HG03025 (cell line): ENCODE measurements around the gene MYMK.

Source experiments
- ATAC-seq: cut with Tn5 transposase; IDR thresholded peaks from one replicate; pipeline ENCODE4 v1.9.1; 2021; ENCODE audit warnings: mild to moderate bottlenecking, moderate library complexity; ENCODE audit not compliant: unreplicated experiment, low FRiP score

Gene MYMK

DNA sequence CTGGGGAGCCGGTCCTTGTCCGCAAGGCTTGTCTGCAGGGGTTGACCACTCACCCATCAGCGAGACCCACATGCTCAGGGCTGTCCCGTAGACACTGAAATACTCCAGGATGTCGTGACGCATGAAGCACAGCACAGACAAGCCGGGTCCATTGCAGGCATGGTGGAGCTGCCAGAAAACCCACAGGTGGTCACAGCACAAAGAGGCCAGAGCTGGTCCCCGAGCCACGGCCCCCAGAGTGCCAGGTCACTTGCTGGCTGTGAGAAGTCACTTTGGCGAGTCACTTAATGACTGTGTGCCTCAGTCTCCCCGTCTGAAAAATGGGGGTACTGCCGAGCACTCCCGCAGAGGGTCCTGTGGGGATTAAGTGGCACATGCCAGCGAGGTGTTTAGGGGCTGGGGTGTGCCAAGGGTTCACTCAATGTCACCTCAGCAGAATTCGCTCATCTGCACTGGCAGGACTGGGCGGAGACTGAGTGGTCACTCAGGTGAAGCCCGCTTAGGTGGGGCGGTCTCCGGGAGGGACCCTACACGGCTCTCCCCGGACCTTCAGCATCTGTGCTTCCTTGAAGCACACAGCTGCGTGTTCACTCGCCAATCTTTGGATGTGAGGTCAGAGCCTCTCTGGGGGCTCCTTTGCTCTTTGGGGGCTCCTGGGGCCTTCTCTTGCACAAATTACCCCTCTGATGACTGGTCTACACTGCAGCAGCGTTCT lies 4.5 kb downstream of the MYMK start:
- ATAC-seq, result no peak

DNA sequence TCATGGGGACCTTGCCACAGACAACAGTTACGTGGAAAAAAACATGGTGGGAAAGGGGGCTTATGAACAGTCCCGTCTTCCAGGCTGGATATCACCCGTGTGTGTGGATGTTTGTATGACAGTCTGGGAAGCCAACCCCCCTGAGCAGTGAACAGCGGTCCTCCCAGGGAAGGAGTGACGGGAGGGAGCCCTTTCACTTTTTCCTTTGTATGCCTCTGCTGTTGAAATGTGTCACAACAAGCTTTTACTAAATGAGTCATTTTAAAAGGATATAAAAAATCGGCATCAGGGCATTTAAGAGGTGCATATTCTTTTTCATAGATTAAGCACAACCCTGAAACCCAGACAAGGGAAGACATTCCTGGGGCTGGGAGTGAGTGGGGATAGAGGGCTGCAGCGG lies 5.1 kb downstream of the MYMK start:
- no peak for ATAC-seq

DNA sequence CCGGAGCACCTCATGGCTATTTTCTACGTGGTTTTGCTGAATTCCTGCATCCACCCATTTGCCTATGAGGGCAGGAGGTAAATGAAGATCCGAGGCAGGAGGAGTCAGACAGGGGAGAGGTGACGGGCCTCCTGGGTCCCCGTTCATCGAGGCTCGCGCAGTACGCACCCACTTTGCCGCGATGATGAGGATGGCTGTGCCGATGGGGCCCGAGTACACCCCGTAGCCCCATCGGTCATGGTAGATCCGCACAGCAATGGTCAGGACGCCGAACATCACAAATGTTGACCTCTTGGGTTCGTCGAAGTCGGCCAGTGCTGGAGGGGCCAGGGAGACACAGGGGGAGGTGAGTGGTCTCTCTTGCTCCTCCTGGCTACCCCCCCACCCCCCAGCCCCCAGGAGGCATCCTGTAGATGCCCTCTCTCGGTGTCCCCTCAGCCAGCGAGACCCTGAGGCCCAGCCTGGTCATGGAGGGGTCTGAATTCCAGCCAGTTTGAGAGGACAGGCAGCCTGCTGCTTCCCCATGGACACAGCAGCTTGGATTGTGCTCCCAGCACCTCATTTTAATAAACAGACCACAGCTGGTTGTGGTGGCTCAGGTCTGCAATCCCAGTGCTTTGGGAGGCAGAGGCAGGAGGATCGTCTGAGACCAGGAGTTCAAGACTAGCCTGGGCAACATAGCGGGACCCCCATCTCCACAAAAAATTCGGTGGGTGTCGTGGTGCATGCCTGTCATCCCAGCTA lies 5.9 kb downstream of the MYMK start:
- no peak for ATAC-seq

DNA sequence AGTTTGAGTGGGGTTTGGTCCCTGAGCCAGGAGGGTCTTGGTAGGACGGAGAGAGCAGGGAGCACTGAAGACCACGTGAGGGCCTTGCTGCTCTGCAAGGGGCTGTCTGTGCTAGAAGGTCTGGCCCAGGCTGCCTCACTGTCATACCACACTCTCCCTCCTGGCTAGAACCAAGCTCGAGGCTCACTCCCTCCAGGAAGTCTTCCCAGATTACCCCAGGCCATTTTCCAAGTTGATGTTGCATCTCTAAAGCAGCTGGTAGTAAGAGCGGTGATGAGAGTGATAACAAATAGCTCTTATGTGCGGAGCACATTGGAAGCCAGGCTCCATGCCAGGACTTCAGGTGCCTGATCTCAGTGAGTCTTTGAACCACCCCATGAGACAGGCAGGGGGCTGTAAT lies 6.6 kb downstream of the MYMK start:
- no peak for ATAC-seq

DNA sequence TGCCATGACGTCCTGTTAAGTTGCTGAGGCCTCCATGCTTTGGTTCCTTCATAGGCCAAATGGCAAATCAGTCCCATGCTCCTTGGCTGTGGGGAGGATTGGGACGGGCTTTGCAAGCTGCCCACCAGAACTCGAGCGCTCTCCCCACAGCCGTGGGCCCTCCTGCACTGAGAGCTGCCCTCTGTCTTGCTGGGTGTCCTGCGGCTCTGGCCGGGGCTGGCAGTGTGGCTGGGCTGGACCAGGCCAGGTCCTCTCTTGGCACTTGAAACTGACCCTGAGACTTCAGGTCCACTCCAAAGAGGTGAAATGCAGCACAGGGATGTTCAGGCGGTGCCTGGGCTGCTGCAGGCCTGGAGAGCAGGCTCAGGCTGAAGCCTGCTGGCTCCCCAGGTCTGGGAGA lies 7.0 kb downstream of the MYMK start:
- ATAC-seq, result no peak

DNA sequence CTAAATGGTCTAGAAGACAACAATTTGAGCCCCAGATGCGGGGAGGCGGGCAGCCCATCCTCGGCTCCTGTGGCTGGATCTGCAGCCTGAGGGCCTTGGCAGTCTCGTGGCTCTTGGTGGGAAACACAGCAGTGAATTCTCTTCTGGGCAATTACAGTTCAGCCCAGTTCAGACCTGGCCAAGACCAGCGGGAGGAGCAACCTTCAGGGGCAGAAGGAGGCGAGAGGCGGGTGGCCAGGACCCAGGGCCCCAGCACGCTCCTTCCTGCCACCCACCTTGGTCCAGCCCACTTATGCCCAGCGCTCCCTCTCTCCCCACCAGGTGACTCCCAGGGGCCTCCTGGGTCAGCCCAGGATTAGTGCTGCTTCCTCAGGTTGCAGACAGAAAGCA lies 7.8 kb downstream of the MYMK start:
- ATAC-seq, result no peak

DNA sequence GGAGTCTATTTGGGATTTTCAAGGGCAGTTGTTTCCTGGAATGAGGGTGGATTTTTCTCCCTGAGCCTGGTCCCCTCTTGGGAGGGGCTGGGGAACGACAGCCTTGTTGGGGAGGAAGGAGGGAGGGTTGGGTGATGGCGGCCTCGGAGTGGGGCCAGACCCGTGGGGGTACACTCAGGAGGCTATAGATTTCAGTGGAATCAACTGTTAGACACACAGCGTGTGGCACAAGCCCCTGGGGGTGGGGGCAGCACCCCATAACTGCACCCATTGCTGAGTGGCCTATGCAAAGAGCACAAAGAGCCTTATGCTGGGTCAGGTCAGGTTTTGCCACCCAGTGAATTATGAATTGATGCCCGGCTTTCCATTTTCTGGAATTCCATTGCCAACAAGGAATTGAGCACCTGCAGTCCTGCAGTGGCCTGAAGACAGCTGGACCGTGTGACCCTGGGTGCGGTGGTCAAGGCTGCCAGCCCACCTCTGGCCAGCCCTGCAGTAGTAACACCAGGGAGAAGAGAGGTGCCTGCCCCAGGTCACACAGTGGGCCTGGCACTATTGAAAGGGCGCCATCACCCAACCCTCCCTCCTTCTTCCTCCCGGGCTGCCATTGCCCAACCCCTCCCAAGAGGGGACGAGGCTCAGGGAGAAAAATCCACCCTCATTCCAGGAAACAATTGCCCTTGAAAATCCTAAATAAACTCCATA lies 8.4 kb downstream of the MYMK start:
- no peak for ATAC-seq

DNA sequence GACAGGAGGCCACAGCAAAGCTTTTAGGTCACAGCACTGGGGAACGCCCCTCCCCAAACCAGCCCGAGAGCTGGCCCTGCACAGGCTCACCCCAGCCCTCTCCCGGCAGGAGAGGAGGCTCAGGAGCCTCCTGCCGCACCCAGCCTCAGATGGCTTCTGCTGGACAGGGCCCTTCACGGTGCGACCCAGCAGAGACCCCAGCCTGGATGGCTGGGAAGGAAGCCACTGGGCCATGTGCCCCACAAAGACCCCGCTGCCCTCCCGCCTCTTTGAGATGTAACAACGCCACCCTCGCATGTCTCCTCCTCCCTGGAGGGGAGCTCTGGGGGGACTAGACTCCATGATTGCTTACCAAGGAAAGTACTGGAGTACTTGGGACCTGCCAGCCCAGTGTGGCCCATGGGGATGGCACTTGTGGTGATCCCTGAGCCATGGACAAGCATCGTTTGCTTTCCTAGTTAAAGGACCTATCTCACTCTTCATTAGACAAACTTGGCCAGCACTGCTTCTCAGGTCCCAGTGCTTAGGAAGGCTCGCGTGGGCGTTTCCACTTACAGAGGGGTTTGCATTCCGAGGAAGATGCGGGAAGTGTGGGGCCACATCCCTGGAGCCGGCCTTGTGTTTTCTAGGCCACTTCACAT lies 9.0 kb downstream of the MYMK start:
- ATAC-seq, result no peak

DNA sequence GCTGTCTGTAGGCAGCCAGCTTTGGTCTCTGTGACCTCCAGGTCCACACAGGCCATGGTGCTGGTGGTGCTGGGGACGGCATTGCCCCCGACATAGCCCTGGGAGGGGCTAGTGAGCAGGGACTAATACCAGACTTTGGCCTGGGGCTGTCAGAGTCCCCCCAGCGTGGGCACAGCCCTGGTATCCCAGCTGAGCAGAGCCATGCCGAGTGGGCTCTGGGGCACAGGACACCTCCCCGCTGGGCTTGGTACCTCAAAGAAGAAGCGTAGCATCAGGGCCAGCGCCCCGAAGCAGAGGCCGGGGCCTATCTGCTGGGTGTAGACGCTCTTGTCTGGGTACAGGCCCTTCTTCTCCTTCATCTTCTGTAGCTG lies 9.5 kb downstream of the MYMK start:
- no peak for ATAC-seq

DNA sequence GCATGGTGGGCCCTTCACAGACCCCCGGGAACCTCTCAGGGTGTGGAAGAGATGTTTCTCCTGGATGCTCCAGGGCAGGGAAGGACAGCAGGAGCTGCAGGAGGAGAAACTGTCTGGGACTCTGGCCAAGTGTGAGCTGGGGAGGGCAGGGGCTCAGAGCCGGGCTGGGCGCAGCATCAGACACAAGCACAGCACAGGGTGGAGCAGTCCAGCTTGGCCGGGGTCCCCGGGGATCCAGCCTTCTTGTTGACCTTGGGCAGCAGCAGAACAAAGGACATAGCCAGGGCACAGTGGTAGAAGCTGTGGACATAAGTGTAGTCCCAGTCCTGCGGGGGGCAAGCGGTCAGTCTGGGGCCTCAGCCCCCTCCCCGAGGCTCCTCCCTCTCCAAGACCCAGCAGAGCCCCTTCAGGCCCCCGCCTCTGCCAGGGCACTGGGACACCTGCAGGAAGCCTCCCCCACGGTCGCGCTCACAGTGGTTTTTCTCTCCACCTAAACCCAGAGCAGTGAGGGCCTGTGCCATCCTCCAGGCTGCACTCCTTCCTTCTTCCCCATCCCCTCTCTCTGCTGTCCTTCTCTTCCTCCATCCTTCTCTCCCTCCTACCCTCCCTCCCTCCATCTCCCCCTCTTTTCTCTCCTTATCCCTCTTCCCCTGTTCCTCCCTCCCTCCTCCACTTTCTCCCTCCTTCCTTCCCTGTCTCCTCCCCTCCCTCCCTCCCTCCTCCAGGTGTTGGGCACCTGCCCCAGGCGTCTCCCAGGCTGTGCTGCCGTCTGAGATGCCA lies 10.1 kb downstream of the MYMK start:
- ATAC-seq, result no peak

DNA sequence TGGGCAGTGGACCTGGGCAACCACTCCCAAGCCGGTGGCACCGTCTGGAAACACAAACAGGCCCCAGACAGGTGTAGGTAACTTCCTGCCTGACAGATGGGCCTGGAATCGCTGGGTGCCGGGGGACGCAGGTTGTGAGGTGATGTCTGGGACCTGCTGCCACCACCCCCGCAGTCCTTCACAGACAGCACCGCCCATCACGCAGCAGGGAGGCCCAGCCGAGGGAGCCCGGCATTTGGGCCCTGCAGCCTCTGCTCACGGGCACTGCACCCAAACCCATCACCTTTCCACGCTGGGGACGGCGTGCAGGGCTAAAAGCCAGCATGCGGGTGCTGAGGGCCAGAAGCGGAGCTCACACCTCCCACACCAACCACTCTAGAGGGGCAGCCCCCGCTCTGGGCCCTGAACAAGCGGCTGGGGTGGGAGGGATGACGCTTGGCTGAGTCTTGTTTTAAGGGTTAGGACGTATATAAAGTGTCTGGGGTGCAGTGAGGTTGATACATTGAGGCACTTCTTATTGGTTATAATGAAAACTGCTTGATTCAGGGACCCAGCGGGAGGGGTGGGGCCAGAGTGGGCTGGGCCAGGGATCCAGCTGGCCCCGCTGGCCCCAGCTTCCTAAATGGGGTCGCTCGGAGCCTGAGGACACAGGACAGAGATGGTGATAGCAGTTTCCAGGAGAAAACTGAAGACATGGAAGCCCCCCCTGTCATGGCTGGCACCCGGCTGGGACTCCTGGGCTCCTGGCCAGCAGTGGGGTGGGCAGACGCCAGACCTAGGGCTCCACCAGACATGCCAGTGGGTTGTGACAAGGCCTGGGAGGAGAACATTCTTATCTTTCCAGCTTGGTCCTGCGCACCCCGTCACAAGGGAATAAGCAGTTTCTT lies 11.3 kb downstream of the MYMK start:
- no peak for ATAC-seq

DNA sequence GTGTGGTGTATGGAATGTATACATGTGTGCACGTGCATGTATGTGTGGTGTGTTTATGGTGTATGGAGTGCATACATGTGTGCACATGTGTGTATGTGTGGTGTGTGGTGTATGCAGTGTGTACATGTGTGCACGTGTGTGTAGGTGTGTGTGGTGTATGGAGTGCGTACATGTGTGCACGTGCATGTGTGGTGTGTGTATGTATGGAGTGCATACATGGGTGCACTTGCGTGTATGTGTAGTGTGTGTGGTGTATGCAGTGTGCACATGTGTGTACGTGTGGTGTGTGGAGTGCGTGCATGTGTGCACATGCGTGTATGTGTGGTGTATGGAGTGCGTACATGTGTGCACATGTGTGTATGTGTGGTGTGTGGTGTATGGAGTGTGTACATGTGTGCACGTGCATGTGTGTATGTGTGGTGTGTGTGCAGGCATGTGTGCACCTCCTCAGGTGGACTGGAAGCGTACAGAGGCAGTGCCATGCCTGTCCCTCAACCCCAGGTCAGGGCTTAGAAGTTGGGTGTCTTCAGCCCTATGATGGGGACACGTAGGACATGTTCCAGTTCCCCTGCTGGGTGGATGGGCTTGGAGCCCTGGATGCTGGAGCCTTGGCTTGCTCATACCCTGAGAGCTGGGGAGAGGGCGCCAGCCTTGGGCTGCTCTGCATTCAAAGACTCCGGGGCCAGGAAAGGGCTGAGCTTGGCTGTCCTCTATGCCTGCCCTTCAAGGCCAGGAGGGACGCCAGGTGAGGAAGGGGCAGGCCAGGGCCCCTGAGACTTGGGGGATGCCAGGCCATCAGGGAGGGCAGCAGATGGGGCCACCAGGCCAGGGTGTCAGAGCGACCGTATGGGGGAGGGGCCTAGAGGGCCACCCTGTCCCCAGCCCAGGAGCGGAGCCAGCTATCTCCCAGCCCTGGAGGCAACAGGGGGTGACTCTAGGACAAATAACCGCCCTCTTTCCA lies 12.2 kb downstream of the MYMK start:
- ATAC-seq, result no peak

DNA sequence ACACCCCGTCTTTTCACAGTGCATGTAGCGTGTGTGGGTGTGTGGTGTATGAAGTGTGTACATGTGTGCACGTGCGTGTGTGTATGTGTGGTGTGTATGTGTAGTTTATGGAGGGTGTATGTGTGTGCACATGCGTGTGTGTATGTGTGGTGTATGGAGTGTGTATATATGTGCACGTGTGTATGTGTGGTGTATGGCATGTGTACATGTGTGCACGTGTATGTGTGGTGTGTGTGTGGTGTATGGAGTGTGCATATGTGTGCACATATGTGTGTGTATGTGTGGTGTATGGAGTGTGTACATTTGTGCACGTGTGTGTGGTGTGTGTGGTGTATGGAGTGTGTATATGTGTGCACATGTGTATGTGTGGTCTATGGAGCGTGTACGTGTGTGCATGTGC lies 13.2 kb downstream of the MYMK start:
- ATAC-seq, result no peak

DNA sequence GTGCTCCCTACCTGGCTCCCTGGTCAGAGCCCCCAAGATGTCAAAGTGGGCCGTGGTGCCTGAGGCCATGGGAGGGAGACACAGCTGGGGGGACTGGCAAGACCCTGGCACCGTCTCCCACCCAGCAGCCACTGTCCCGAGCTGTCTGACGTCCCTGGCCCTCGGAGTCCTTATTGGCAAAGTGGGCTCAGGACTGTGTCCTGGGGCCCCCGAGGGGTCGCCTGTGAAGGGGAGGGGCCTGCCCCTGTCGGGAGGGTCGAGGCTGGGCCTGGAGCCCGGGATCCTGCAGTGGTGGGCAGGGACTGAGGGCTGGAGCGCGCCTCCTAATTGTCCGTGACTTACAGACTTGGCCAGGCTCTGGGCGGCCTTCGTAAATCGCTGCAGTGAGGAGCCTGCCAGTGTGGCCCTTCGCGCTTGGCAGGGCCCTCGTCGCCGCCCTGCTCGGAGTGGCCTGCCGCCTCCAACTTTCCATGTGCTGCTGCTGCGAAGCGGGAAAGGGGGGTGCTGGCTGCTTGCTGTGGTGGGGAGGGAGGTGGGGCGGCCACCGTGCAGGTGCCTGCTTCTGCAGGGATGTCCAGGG lies 13.7 kb downstream of the MYMK start:
- ATAC-seq, result no peak

DNA sequence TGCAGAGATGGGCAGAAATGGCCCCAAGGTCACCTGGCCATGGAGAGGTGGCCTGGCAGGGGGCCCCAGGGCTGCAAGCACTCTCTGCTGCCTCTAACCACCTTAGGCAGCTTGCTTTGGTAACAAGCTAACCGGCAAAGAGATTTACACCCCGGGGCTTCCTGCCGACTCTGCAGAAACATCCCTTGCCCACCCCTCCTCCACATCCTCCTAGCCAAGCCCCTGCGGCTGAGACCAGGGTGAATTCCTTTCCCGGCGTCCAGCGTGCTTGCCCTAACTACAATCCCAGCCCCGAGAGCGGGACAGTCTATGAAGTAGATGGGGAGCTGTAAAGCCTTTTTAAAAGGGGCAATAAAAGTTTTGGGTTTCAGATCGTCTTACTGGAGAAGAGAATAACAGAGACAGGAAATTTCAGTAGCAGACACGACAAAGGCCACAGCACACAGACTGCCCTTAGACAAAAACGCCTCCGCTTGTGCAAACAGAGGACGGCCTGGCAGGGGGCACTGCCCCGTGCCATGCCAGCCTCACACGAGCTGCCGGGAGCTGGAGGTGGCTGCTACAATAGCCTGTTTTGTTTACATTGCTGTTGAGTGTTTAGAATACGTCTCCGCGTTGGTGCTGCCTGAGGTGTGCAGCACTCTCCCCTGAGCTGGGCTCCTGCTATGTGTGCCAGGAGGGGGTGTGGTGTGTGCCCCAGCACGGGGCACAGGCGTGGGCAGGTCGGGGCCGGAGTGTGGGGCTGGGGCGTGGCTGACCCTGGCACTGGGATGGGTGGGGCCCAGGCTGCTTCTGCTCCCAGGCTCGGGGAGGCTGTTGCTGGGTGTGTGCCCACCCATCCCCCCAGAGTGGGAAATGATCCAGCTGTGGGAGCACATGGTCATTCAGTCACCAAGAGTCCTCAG lies 15.3 kb downstream of the MYMK start:
- ATAC-seq, result no peak

DNA sequence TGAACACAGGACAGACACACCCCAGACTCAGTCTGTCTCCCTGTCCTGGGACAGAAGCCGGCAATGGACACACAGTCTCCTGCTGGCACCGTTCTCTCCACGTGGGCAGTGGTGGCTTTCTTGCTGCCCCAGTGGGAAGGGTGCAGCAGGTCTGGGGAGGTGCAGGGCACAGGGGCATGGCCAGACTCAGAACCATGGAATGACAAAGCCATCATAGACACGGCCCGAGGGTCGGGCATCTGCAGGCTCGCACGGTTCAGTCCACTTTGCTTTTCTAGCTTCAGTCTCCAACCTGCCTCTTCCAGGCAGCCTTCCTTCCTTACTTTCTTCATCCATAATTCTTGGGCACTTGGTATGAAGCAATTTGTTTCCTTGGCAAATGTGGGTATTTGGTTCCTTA lies 16.7 kb downstream of the MYMK start:
- no peak for ATAC-seq
